Heart left ventricle (tissue), 13 donors: ENCODE measurements around the gene F7.

Source experiments
- POLR2A ChIP-seq, 2 donors: fragments of 450-650 bp; IDR thresholded peaks; one replicate each; pipeline ENCODE4 v1.6.1; 2017; ENCODE audit warnings: antibody characterized with exemption in 2 of 2, mild to moderate bottlenecking in 2 of 2, moderate library complexity in 2 of 2
- TF ChIP-seq, protein P1 (sequence below), 12 donors: fragments of 200-600 bp; sonication (generic) in 4 of 12; IDR thresholded peaks; one replicate each; pipeline versions ENCODE4 v1.5.0 to v1.8.0; 2018 to 2022; ENCODE audit warnings: antibody characterized with exemption in 12 of 12, mild to moderate bottlenecking in 5 of 12
- donor health status: ischemic (EF 13 %, LVEDD 7.1; RV severe dilation, severe dysfunction).
- donor health status: DM: no; HTN: yes; CAD: no.
- donor health status: DM: no; HTN: no; CAD: no.
- donor health status: ischemic (EF 25% LVEDD 6.9; RV normal size, moderate dysfunction).
- donor health status: ischemic (EF 25% LVEDD 5.7; RV mildly dilated, moderate dysfunction).
- donor health status: ischemic (EF 35%, LVEDD 5.7; RV mildly dilated, moderate dysfunction).
- donor health status: nonischemic (EF 11% LVEDD 7.7; RV severe dilation, severe dysfunction).
- donor health status: DM: yes; HTN: yes; CAD: no.
- donor health status: PGD.
- donor health status: ischemic (EF 29% LVEDD 5.4; RV normal size, mild dysfunction).
- donor health status: nonischemic (EF 23%, LVEDD 6.1; RV moderate dilation, normal function).

GRCh38 chr13:113112893-113113845 lies 7.6 kb downstream of the F7 start:
- TF ChIP-seq, protein P1, sequence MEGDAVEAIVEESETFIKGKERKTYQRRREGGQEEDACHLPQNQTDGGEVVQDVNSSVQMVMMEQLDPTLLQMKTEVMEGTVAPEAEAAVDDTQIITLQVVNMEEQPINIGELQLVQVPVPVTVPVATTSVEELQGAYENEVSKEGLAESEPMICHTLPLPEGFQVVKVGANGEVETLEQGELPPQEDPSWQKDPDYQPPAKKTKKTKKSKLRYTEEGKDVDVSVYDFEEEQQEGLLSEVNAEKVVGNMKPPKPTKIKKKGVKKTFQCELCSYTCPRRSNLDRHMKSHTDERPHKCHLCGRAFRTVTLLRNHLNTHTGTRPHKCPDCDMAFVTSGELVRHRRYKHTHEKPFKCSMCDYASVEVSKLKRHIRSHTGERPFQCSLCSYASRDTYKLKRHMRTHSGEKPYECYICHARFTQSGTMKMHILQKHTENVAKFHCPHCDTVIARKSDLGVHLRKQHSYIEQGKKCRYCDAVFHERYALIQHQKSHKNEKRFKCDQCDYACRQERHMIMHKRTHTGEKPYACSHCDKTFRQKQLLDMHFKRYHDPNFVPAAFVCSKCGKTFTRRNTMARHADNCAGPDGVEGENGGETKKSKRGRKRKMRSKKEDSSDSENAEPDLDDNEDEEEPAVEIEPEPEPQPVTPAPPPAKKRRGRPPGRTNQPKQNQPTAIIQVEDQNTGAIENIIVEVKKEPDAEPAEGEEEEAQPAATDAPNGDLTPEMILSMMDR (IDR thresholded peaks at IDR 0.05), result no peak
- no peak for TF ChIP-seq POLR2A (IDR thresholded peaks at IDR 0.05)
